ENCODE measurements around the gene GLYATL2.
A peak's percentile ranks its signal among the peaks of the same experiment; 100 is the strongest.

Gene GLYATL2

DNA sequence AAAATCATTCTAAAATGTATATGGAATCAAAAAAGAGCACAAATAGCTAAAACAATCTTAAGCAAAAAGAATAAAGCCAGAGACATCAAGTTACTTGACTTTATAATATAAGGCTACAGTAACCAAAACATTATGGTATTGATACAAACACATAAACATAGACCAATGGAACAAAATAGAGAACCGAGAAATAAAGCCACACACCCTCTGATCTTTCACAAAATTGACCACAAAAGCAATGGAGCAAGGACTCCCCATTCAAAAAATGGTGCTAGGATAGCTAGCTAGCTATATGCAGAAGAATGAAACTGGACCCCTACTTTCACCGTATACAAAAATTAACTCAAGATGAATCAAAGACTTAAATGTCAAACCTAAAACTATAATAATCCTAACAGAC lies 43.2 kb downstream of the GLYATL2 start:
- no peak for DNase-seq (ENCODE audit: low read depth)

DNA sequence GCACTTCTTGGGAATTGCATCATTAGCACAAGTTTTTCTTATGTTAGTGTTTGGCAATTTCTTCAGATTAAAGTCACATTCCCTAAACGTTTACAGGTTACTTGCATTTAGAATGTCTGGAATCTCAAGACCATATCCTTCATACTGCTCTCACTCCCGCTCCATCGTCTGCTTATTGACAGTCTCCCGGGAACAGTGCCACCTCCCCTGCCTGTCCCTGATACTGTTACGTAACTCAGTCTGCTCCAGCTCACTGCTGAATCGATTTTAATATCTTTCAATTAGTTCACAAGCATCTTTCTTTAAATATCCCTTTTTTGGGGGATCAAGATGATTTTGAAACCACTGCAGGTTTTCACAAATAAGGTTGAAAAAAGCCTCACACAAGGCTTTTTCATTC lies 48.2 kb downstream of the GLYATL2 start:
- no peak for DNase-seq (ENCODE audit: low read depth)

DNA sequence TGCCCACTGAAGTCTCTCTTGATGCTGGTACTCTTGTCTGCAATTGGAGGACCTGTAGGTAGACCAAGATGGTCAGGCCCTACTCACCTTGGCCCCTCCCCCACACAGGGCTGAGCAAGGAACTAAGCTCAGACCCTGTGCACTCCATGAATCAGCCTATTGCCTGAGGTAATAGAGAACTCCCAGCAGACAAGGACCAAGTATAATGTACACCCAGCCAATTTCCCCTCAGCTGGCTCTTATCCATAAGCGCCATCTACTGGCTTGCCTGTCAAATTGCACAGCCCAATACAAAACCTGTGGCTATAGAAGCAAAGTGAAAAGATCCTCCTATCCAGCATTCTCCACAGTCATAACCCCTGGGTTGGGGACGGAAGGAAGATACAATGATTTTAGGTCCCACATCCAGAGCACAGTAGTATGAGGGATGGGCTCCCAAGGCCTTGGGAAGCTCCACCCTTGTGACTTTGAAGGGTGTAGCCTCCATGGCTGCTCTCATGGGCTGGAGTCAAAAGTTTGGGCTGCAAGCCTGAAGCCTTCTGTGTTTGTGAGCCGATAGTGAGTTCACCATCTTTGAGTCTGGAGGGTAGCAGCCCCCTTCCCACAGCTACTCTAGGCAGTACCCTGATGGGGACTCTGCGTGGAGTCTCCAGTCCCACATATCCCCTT lies 56.0 kb downstream of the GLYATL2 start:
- DNase-seq (ENCODE audit: low read depth): peak; percentile 28

DNA sequence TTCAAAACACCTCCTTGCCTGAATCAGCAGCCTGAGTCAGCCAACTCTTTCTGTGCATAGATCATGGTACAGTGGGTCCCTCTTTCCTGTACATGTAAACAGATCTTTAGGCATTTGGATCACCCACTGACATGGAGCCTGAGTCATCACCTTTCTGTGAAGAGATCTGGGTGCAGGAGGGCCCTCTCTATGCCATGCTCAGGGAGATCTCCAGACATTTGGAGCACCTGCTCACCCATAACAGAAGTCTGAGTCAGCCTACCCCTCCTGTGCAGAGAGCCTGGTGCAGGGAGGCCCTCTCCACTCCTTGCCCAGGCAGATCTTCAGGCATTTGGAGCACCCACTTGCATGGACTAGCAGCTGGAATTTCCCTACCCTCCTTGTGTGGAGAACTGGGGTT lies 56.6 kb downstream of the GLYATL2 start:
- DNase-seq (ENCODE audit: low read depth): no peak

DNA sequence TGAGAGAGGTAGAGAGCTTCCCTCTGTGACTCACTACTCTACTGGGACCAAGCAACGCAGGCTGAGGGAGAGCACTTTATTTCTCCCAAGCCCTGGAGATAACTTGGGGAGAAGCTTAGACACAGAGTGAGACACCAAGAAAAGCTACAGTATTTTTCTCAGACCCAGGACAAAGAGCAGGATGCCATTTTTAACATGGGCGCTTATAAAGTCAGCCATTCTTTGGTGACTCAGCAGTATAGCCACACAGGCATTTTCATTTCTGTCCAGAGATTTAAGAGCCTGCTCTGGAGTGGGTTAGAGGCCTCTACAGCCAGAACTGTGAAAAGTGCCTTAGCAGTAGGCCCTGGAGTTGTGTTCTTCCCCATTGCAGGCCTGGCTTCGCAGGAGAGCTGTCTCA lies 57.8 kb downstream of the GLYATL2 start:
- DNase-seq (ENCODE audit: low read depth): no peak

DNA sequence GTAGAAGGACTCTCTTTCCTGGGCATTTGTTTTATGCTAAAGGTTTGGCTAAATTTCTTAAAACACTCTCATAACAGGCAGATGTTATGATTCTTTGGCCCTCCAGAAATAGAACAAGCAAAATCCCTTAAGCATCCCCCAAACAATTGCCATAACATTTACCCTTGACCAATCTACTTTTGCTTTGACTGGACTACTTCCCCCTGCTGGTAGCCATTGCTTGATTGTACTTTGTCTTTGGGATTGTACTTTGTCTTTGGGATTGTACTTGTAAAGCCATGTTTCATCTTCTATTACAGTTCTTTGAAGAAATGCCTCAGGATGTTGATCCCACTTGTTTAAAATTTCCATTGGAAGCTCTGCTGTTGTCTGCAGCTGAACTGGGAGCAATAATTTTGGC lies 59.5 kb downstream of the GLYATL2 start:
- no peak for DNase-seq (ENCODE audit: low read depth)
